ENCODE data around the gene CSTPP1. TPM values are rescaled to one million over a fixed set of nuclear protein-coding genes. Genes with fewer than 3 reads are reported as not detected.
"Not testable (repeated sequence)": the region's sequence is repeated elsewhere in the genome, so short reads cannot be mapped to it uniquely, and the experiment has no call there.

The CSTPP1 gene
- total and polyA plus RNA-seq, 2 donors (not counting 1 experiment from before 2014, with no cell fraction given) = 11.5 to 29.0 TPM

- Histone ChIP-seq H3K4me1 (ENCODE audit: control insufficient read depth in 2 of 2, insufficient read depth in 2 of 2, low read length in 2 of 2) (no peaks in the 10 kb centered on the region), H3K27me3 (replicated peaks in 1 of 4; ENCODE audit: control extremely low read depth in 1 of 4, control insufficient read depth in 3 of 4, insufficient read depth in 4 of 4, low read length in 3 of 4) (no peaks in the 10 kb centered on the region), H3K27ac (ENCODE audit: low read length in 2 of 2) (no peak overlapping the region), H3K79me2 (ENCODE audit: control insufficient read depth, insufficient read depth, low read length) (no peaks in the 10 kb centered on the region), H2AFZ (ENCODE audit: insufficient read depth, low read depth, low read length, poor library complexity, severe bottlenecking) (no peak overlapping the region), H3K4me2 (replicated peaks; ENCODE audit: low read depth, low read length, poor library complexity, severe bottlenecking) (no peak overlapping the region), H3K36me3 (replicated peaks in 1 of 2; ENCODE audit: control extremely low read depth in 1 of 2, control insufficient read depth in 1 of 2, extremely low read depth in 1 of 2, insufficient read depth in 2 of 2, low read length in 1 of 2) (no peaks in the 10 kb centered on the region), H3K9ac (ENCODE audit: low read length) (no peak overlapping the region), H3K4me3 (ENCODE audit: control extremely low read depth in 1 of 5, extremely low read depth in 1 of 5, insufficient read depth in 1 of 5, low read depth in 2 of 5, low read length in 4 of 5) (no peak overlapping the region), H4K20me1 (ENCODE audit: control insufficient read depth, insufficient read depth, low read length, poor library complexity, severe bottlenecking) (no peaks in the 10 kb centered on the region), H3K9me3 (ENCODE audit: control extremely low read depth in 1 of 3, control insufficient read depth in 2 of 3, insufficient read depth in 1 of 3, low read length in 2 of 3) (no peaks in the 10 kb centered on the region)
- H3K27me3 Mint-ChIP-seq = no peaks in the 10 kb centered on the region
- no peak for DNase-seq
- 88% methylated on average over 3 of the region's 7 CpGs for WGBS (ENCODE audit: insufficient coverage)
- ATAC-seq (ENCODE audit: low read depth) = no peak
- H3K4me1 Mint-ChIP-seq = no peaks in the 10 kb centered on the region
- TF ChIP-seq CTCF (IDR thresholded peaks at IDR 0.05) (no peak), EZH2 (IDR thresholded peaks at IDR 0.05; ENCODE audit: borderline replicate concordance, insufficient read depth, low read depth, low read length, poor library complexity, severe bottlenecking) (no peak)
- no peaks in the 10 kb centered on the region for H3K9me3 Mint-ChIP-seq (ENCODE audit: insufficient read depth)
- H3K27ac Mint-ChIP-seq = no peak overlapping the region
- H3K4me3 Mint-ChIP-seq = no peak overlapping the region
- intact Hi-C loops (cut with micrococcal nuclease) = no loop called here
- ChIA-PET CTCF (no interaction called here), POLR2A (no interaction called here)
These were observed 142.4 kb downstream of the CSTPP1 start for GRCh38 chr11:47078751-47079521.

DNA sequence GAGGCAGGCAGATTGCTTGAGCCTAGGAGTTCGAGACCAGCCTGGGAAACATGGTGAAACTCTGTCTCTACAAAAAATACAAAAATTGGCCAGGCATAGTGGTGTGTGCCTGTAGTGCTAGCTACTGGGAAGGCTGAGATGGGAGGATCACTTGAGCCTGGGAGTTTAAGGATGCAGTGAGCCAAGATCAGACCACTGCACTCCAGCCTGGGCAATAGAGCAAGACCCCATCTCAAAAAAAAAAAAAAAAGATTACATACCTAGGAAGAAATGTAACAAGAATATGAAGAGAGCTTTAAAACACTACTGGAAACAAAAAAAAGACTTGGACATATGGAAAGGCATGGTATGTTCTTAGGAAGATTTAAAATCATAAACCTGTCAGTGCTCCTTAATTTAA lies 144.2 kb downstream of the CSTPP1 start:
- not testable (repeated sequence) for H3K4me3 Mint-ChIP-seq

More for the DNA sequence above, 144.2 kb downstream of the CSTPP1 start:
- H3K9ac ChIP-seq (ENCODE audit: low read length); H3K27me3 Mint-ChIP-seq; H3K4me1 Mint-ChIP-seq; H3K9me3 ChIP-seq (ENCODE audit: control extremely low read depth in 1 of 3, control insufficient read depth in 2 of 3, insufficient read depth in 1 of 3, low read length in 2 of 3); H3K27ac ChIP-seq (ENCODE audit: low read length in 2 of 2); H3K9me3 Mint-ChIP-seq (ENCODE audit: insufficient read depth); H3K27ac Mint-ChIP-seq; H3K4me3 ChIP-seq (ENCODE audit: control extremely low read depth in 1 of 5, extremely low read depth in 1 of 5, insufficient read depth in 1 of 5, low read depth in 2 of 5, low read length in 4 of 5); H3K79me2 ChIP-seq (ENCODE audit: control insufficient read depth, insufficient read depth, low read length); H4K20me1 ChIP-seq (ENCODE audit: control insufficient read depth, insufficient read depth, low read length, poor library complexity, severe bottlenecking); H3K27me3 ChIP-seq (replicated peaks in 1 of 4; ENCODE audit: control extremely low read depth in 1 of 4, control insufficient read depth in 3 of 4, insufficient read depth in 4 of 4, low read length in 3 of 4); H2AFZ ChIP-seq (ENCODE audit: insufficient read depth, low read depth, low read length, poor library complexity, severe bottlenecking); DNase-seq; intact Hi-C loops (cut with micrococcal nuclease); H3K36me3 ChIP-seq (replicated peaks in 1 of 2; ENCODE audit: control extremely low read depth in 1 of 2, control insufficient read depth in 1 of 2, extremely low read depth in 1 of 2, insufficient read depth in 2 of 2, low read length in 1 of 2); H3K4me2 ChIP-seq (replicated peaks; ENCODE audit: low read depth, low read length, poor library complexity, severe bottlenecking); CTCF ChIA-PET; ATAC-seq (ENCODE audit: low read depth); H3K4me1 ChIP-seq (ENCODE audit: control insufficient read depth in 2 of 2, insufficient read depth in 2 of 2, low read length in 2 of 2): not testable (repeated sequence)
- 100% methylated on average over 1 of the region's 1 CpG for WGBS (ENCODE audit: insufficient coverage)
- POLR2A ChIA-PET = interaction anchor here (0.7 kb wide), 1 partner anchor 125 kb away, joined by 6 read pairs; no protein-coding TSS in a partner anchor
